DOHH2 (cell line): ENCODE measurements around the gene CDH5.

Experiments
- EZH2phosphoT487 ChIP-seq: fragments of 200-600 bp; sonication (generic); IDR thresholded peaks from 2 replicates; pipeline ENCODE4 v1.6.1; 2017; ENCODE audit warnings: borderline replicate concordance, mild to moderate bottlenecking, antibody characterized with exemption, low read length, moderate library complexity, mixed read lengths
- TF ChIP-seq, protein P1 (sequence below): fragments of 200-600 bp; sonication (generic); IDR thresholded peaks from one replicate; pipeline ENCODE4 v1.5.1; 2014; ENCODE audit warnings: antibody characterized with exemption, mild to moderate bottlenecking, low read depth, low read length; ENCODE audit not compliant: poor library complexity, severe bottlenecking

GRCh38 chr16:66441586-66442375 lies 75.3 kb downstream of the CDH5 start:
- TF ChIP-seq, protein P1, sequence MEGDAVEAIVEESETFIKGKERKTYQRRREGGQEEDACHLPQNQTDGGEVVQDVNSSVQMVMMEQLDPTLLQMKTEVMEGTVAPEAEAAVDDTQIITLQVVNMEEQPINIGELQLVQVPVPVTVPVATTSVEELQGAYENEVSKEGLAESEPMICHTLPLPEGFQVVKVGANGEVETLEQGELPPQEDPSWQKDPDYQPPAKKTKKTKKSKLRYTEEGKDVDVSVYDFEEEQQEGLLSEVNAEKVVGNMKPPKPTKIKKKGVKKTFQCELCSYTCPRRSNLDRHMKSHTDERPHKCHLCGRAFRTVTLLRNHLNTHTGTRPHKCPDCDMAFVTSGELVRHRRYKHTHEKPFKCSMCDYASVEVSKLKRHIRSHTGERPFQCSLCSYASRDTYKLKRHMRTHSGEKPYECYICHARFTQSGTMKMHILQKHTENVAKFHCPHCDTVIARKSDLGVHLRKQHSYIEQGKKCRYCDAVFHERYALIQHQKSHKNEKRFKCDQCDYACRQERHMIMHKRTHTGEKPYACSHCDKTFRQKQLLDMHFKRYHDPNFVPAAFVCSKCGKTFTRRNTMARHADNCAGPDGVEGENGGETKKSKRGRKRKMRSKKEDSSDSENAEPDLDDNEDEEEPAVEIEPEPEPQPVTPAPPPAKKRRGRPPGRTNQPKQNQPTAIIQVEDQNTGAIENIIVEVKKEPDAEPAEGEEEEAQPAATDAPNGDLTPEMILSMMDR: no peak
- no peak for TF ChIP-seq EZH2phosphoT487
